HCT116 (cell line): ENCODE data around the gene CMIP. TPM values are rescaled to one million over a fixed set of nuclear protein-coding genes. Genes with fewer than 3 reads are reported as not detected.

Source experiments
- ATAC-seq: fragments of 200-7000 bp; cut with Tn5 transposase; 2 replicates; pipeline ENCODE4 v1.9.1; 2020; ENCODE audit warnings: mild to moderate bottlenecking, moderate library complexity
- BruUV-seq: library from RNA; stranded (reverse); fragments of 400-500 nt; replicated peaks from 2 replicates; lab custom pipeline; 2021; lab: Mats Ljungman, UMichigan
- CTCF ChIA-PET: fragments of 300-600 bp; sonication (Branson Sonifier 250); formaldehyde crosslinking; loops from one replicate; lab custom pipeline; 2021; ENCODE audit warnings: antibody characterized with exemption; lab: Charles Lee
- POLR2A ChIA-PET: fragments of 300-600, 350-600 bp; sonication (Branson Sonifier 250); formaldehyde crosslinking; loops from one replicate; lab custom pipeline; 2021; ENCODE audit warnings: antibody characterized with exemption; lab: Charles Lee
- RAD21 ChIA-PET, 2 experiments: fragments of 300-600 bp; sonication (Branson Sonifier 250); formaldehyde crosslinking; loops; one replicate each; lab custom pipeline; 2023; ENCODE audit warnings: low total read pairs in 2 of 2; ENCODE audit not compliant: uncharacterized antibody in 2 of 2, unreplicated experiment in 2 of 2, low non-redundant PET in 1 of 2; lab: Charles Lee
- DNase-seq: peaks from one replicate; pipeline ENCODE4 v3.0.0-alpha.2; 2010; ENCODE audit warnings: low read depth, low spot score
- H2AFZ ChIP-seq: fragments of 200-600 bp; shearing (Covaris generic), sonication (generic); 2 replicates; pipeline ENCODE4 v1.6.1; 2017; ENCODE audit warnings: low read depth, mixed run types, mixed read lengths, antibody characterized with exemption, low read length; ENCODE audit not compliant: poor library complexity, severe bottlenecking
- H3K27ac ChIP-seq: 2 replicates; pipeline ENCODE4 v1.5.1; 2012; ENCODE audit warnings: low read depth, low read length
- H3K27me3 ChIP-seq: fragments of 200-600 bp; sonication (generic); 2 replicates; pipeline ENCODE4 v1.6.1; 2016; ENCODE audit warnings: mixed run types, low read length, mixed read lengths; ENCODE audit not compliant: insufficient read depth
- H3K36me3 ChIP-seq, 2 experiments: fragments of 200-500 bp in 1 of 2; fragments of 200-600 bp in 1 of 2; sonication (Bioruptor generic) in 1 of 2; sonication (generic) in 1 of 2; 2 replicates each; pipeline versions ENCODE4 v1.5.1 to v1.6.1; 2014 to 2016; ENCODE audit warnings: low read length in 2 of 2, inconsistent platforms in 1 of 2, mixed read lengths in 1 of 2, mixed run types in 1 of 2; ENCODE audit not compliant: insufficient read depth in 2 of 2, control insufficient read depth in 1 of 2
- H3K4me1 ChIP-seq, 2 experiments: fragments of 200-600 bp in 1 of 2; sonication (generic) in 1 of 2; 2 replicates each; pipeline versions ENCODE4 v1.5.1 to v1.6.1; 2012 to 2017; ENCODE audit warnings: low read length in 2 of 2, inconsistent platforms in 1 of 2, mild to moderate bottlenecking in 1 of 2, mixed read lengths in 1 of 2, mixed run types in 1 of 2, moderate library complexity in 1 of 2; ENCODE audit not compliant: insufficient read depth in 2 of 2, control insufficient read depth in 1 of 2
- H3K4me2 ChIP-seq: fragments of 200-600 bp; sonication (generic); 2 replicates; pipeline ENCODE4 v1.6.1; 2017; ENCODE audit warnings: mixed run types, low read length, mixed read lengths
- H3K4me3 ChIP-seq, 2 experiments: fragments of 200-600 bp in 1 of 2; sonication (generic) in 1 of 2; replicated peaks in 1 of 2; 2 replicates each; pipeline ENCODE4 v1.5.1; 2011 to 2016; ENCODE audit warnings: low read length in 2 of 2, control low read depth in 1 of 2, low read depth in 1 of 2, mild to moderate bottlenecking in 1 of 2, mixed read lengths in 1 of 2, mixed run types in 1 of 2
- H3K79me2 ChIP-seq: fragments of 200-600 bp; sonication (generic); 2 replicates; pipeline ENCODE4 v1.6.1; 2017; ENCODE audit warnings: mild to moderate bottlenecking, mixed run types, low read length, moderate library complexity, mixed read lengths; ENCODE audit not compliant: insufficient read depth
- H3K9ac ChIP-seq: fragments of 200-600 bp; sonication (generic); 2 replicates; pipeline ENCODE4 v1.6.1; 2016; ENCODE audit warnings: low read length, mixed read lengths
- H3K9me2 ChIP-seq: fragments of 200-600 bp; sonication (generic), shearing (Covaris generic); 2 replicates; pipeline ENCODE4 v1.6.1; 2017; ENCODE audit warnings: mixed run types, mild to moderate bottlenecking, moderate library complexity; ENCODE audit not compliant: insufficient read depth
- H3K9me3 ChIP-seq, 2 experiments: fragments of 200-500 bp in 1 of 2; fragments of 200-600 bp in 1 of 2; sonication (Bioruptor generic) in 1 of 2; sonication (generic) in 1 of 2; 2 replicates each; pipeline ENCODE4 v1.6.1; 2014 to 2017; ENCODE audit warnings: low read length in 2 of 2, mixed read lengths in 2 of 2, inconsistent platforms in 1 of 2, low read depth in 1 of 2, mild to moderate bottlenecking in 1 of 2, mixed run types in 1 of 2, moderate library complexity in 1 of 2; ENCODE audit not compliant: control insufficient read depth in 1 of 2, insufficient read depth in 1 of 2
- H4K20me1 ChIP-seq: fragments of 200-600 bp; sonication (generic), shearing (Covaris generic); 2 replicates; pipeline ENCODE4 v1.6.1; 2017; ENCODE audit warnings: mixed run types, mild to moderate bottlenecking, moderate library complexity; ENCODE audit not compliant: insufficient read depth
- CBX3 ChIP-seq: IDR thresholded peaks from 2 replicates; pipeline ENCODE4 v1.6.1; 2012; ENCODE audit warnings: low read depth
- CEBPB ChIP-seq: IDR thresholded peaks from 2 replicates; pipeline ENCODE4 v1.6.1; 2012; ENCODE audit warnings: low read depth
- CTCF ChIP-seq, 3 experiments: fragments of 200-600 bp in 1 of 3; sonication (generic) in 1 of 3; IDR thresholded peaks in 2 of 3; conservative IDR thresholded peaks in 1 of 3; 2 replicates each; pipeline ENCODE4 v1.5.1; 2012 to 2017; ENCODE audit warnings: low read depth in 2 of 3, low read length in 2 of 3, antibody characterized with exemption in 1 of 3, borderline replicate concordance in 1 of 3, control low read depth in 1 of 3, mild to moderate bottlenecking in 1 of 3, mixed read lengths in 1 of 3, mixed run types in 1 of 3, moderate library complexity in 1 of 3; ENCODE audit not compliant: insufficient read depth in 1 of 3
- ELF1 ChIP-seq: IDR thresholded peaks from 2 replicates; pipeline ENCODE4 v1.6.1; 2012; ENCODE audit warnings: low read depth, borderline replicate concordance
- EZH2 ChIP-seq: fragments of 200-600 bp; sonication (generic); IDR thresholded peaks from 2 replicates; pipeline ENCODE4 v1.6.1; 2017; ENCODE audit warnings: antibody characterized with exemption, mixed run types
- EZH2phosphoT487 ChIP-seq: fragments of 200-600 bp; IDR thresholded peaks from 2 replicates; pipeline ENCODE4 v1.6.1; 2018; ENCODE audit warnings: antibody characterized with exemption, borderline replicate concordance
- FOSL1 ChIP-seq: IDR thresholded peaks from 2 replicates; pipeline ENCODE4 v1.6.1; 2012; ENCODE audit warnings: low read depth
- JUND ChIP-seq: IDR thresholded peaks from 2 replicates; pipeline ENCODE4 v1.6.1; 2012
- POLR2AphosphoS5 ChIP-seq: IDR thresholded peaks from 2 replicates; pipeline ENCODE4 v1.6.1; 2011; ENCODE audit warnings: mild to moderate bottlenecking, low read depth, low read length, moderate library complexity
- REST ChIP-seq: IDR thresholded peaks from 2 replicates; pipeline ENCODE4 v1.6.1; 2012; ENCODE audit warnings: low read depth
- SIN3A ChIP-seq: IDR thresholded peaks from 2 replicates; pipeline ENCODE4 v1.6.1; 2012; ENCODE audit warnings: low read depth
- SP1 ChIP-seq: IDR thresholded peaks from 2 replicates; pipeline ENCODE4 v1.6.1; 2012; ENCODE audit warnings: low read depth
- SRF ChIP-seq: IDR thresholded peaks from 2 replicates; pipeline ENCODE4 v1.6.1; 2012; ENCODE audit warnings: low read depth
- TCF7L2 ChIP-seq: IDR thresholded peaks from 2 replicates; pipeline ENCODE4 v1.7.0; 2011; ENCODE audit warnings: borderline replicate concordance, inconsistent platforms; ENCODE audit not compliant: insufficient read depth, insufficient read length; ENCODE audit errors: extremely low read depth
- ZBTB33 ChIP-seq: IDR thresholded peaks from 2 replicates; pipeline ENCODE4 v1.6.1; 2011; ENCODE audit warnings: mild to moderate bottlenecking, low read length, moderate library complexity; ENCODE audit not compliant: insufficient replicate concordance; ENCODE audit errors: extremely low read depth
- ZFX ChIP-seq: fragments of 450-650 bp; IDR thresholded peaks from 2 replicates; pipeline ENCODE4 v1.6.1; 2017
- intact Hi-C: fragments of 100-400 bp; cut with micrococcal nuclease; formaldehyde crosslinking; loops from 2 replicates; pipeline ENCODE4 v1.10.0; 2022
- total RNA-seq: library from RNA; stranded (reverse); gene quantifications from one replicate; pipeline ENCODE4 v1.2.1, GENCODE V29; 2021; ENCODE audit not compliant: unreplicated experiment
- TF ChIP-seq, protein P1 (sequence below): IDR thresholded peaks from 2 replicates; pipeline ENCODE4 v1.6.1; 2012

The CMIP gene
- total RNA-seq, 1 experiment from 2014 or later = 64.6 TPM

DNA sequence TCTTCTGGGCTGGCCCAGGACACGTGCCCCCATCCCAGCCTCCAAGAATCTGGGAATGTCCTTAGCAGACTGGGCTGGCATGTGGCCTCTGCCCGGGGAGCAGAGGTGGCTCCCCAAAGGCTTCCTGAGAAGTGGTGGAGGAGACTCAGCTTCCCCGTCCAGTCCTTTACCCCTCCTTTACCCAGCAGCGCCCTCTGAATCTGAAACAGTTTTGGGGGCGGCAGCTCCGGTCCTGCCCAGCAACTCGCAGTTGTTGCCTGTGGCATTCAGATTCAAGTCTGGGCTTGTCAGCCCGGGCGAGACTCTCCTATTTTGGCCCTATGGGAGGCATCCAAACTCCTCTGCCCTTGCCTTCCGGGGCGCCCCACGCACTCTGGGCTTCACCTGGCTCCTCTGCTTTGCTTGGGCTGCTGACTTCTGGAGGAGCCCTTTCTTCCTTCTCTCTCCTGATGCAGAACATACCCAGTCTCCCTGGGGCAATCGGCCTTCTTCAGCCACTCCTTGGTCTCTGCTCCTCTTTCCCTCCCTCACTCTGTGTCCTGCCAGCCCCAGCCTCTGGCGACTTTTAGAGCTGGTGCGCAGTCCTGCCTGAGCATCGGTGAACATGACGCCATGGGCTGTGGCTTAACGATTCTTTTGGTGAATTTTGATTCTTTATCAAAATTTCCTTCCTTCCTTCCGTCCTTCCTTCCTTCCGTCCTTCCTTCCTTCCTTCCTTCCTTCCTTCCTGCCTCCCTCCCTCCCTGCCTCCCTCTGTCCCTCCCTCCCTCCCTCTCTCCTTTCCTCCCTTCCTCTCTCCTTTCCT lies 55.2 kb downstream of the CMIP start:
- intact Hi-C loops = no loop called here
- no TSS peak for BruUV-seq
- no peak for TF ChIP-seq POLR2AphosphoS5
- no peak for TF ChIP-seq SIN3A
- no peak for TF ChIP-seq ELF1
- no peak for TF ChIP-seq ZFX
- no peak for TF ChIP-seq REST
- TF ChIP-seq EZH2 = no peak
- TF ChIP-seq, protein P1, sequence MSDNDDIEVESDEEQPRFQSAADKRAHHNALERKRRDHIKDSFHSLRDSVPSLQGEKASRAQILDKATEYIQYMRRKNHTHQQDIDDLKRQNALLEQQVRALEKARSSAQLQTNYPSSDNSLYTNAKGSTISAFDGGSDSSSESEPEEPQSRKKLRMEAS = no peak
- no peak for TF ChIP-seq TCF7L2
- no peak for TF ChIP-seq SRF
- no peak for TF ChIP-seq JUND
- TF ChIP-seq SP1 = no peak
- TF ChIP-seq EZH2phosphoT487 = no peak
- no peak for TF ChIP-seq CTCF (IDR thresholded peaks at IDR 0.05 in 2 of 3, conservative IDR thresholded peaks at IDR 0.05 in 1 of 3; ENCODE audit: borderline replicate concordance in 1 of 3, insufficient read depth in 1 of 3, low read depth in 2 of 3, low read length in 2 of 3)
- TF ChIP-seq CEBPB = no peak
- no peak for TF ChIP-seq FOSL1
- TF ChIP-seq CBX3 = no peak
- TF ChIP-seq ZBTB33 = no peak
- Histone ChIP-seq H4K20me1 (no peaks in the 10 kb centered on the region), H3K79me2 (peaks cover 93% of the 10 kb centered on the region), H3K36me3 (no peaks in the 10 kb centered on the region; a peak in 1 of 4 replicates), H3K27me3 (no peaks in the 10 kb centered on the region), H2AFZ (no peak overlapping the region), H3K4me2 (peak overlapping the region; percentile 51), H3K4me1 (peaks cover 24 to 72% of the 10 kb centered on the region in 2 experiments), H3K9ac (peak overlapping the region; percentile 32), H3K9me2 (no peaks in the 10 kb centered on the region), H3K27ac (peak overlapping the region; percentile 40; the same call in 1 of the 2 replicates), H3K4me3 (no peak overlapping the region), H3K9me3 (no peaks in the 10 kb centered on the region)
- CTCF ChIA-PET = no interaction called here
- DNase-seq = no peak
- RAD21 ChIA-PET = no interaction called here
- POLR2A ChIA-PET = no interaction called here
- ATAC-seq = peak; percentile 24; the same call in 1 of the 2 replicates
